ENCODE results near the gene BIN1.

The BIN1 gene

DNA sequence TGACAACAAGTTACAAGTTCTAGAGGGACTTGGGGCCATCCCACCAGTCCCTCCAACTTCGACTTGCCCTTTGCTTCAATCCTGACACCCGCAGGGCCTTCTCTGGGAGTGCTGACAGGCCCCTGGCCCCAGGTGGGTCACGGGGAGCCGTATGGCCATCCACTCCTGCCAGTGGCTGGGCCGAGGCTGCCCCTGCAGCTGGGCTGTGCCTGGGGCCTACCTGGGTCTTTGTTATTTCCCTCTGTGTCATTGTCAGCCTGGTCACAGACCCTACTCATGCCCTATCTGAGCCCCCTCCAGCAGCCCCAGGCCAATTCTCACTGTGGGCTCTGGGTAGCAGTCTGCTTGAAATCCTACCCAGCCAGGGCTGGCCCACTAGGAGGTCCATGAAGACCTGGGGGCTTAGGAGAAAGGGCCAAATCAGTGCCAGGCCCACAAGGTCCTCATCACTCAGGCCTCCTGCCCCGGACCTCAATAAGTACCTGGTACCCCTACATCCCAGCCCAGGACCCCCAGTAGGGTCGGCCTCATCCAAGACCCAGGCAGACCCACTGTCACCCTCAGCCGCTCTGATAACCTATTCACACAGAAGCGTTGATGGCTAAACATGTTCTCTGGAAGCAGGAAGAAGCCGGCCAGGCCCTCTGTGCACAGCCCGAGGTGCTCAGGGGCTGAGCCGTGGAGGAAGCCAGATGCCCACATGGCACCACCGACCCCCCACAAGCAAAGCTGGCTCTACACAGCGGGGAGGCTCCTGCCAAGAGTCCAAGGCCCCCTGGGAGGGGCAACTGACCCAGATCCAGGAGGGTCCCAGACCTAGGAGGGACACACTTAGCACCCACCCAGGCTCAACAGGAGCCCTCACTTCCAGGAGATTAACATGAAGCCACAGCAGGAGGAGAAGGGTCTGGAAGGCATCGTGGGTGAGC is 57.7 kb downstream of the BIN1 start:
- no peak overlapping the region for H4K12ac ChIP-seq (ENCODE audit: low read depth, low read length)
- peaks cover 4% of the 10 kb centered on the region for H3K9me3 ChIP-seq (ENCODE audit: insufficient read depth, low read depth, low read length)
- no peak overlapping the region for H4K8ac ChIP-seq (ENCODE audit: low read depth, low read length)
- H4K91ac ChIP-seq (ENCODE audit: low read depth, low read length) = no peak overlapping the region
- no peaks in the 10 kb centered on the region for H3K79me2 ChIP-seq (ENCODE audit: control insufficient read depth, insufficient read depth, low read length, poor library complexity)
- no peaks in the 10 kb centered on the region for H3K79me1 ChIP-seq (ENCODE audit: low read length)
- no peaks in the 10 kb centered on the region for H3K27me3 ChIP-seq (ENCODE audit: insufficient read depth, low read length)
- H3K36me3 ChIP-seq (ENCODE audit: control insufficient read depth in 1 of 2, insufficient read depth in 2 of 2, low read length in 2 of 2) = no peaks in the 10 kb centered on the region
- no peak overlapping the region for H3K14ac ChIP-seq (ENCODE audit: low read length)
- H3K23ac ChIP-seq (ENCODE audit: low read length) = no peak overlapping the region
- no peak overlapping the region for H3K18ac ChIP-seq (ENCODE audit: low read length)
- H2BK120ac ChIP-seq (ENCODE audit: insufficient read depth, low read length, poor library complexity) = no peak overlapping the region
- WGBS (ENCODE audit: extremely low coverage, insufficient coverage, insufficient read length) = no CpG with 5 or more reads among the region's 15 CpGs
- no peak overlapping the region for H3K4ac ChIP-seq (ENCODE audit: low read depth, low read length)
- no peaks in the 10 kb centered on the region for H3K4me1 ChIP-seq (ENCODE audit: control insufficient read depth in 1 of 2, insufficient read depth in 2 of 2, low read length in 2 of 2)
- DNase-seq = no peak
- H3K27ac ChIP-seq (ENCODE audit: low read depth, low read length) = no peak overlapping the region
- no peak overlapping the region for H3K4me3 ChIP-seq (ENCODE audit: low read depth, low read length)
- no peak overlapping the region for H3K9ac ChIP-seq (ENCODE audit: low read length)
- H2AK5ac ChIP-seq (ENCODE audit: low read length) = no peak overlapping the region
- no peak overlapping the region for H2BK5ac ChIP-seq (ENCODE audit: low read depth, low read length, poor library complexity)
- no peak overlapping the region for H2BK12ac ChIP-seq (ENCODE audit: low read length)
- no peak overlapping the region for H3K4me2 ChIP-seq (ENCODE audit: low read length)
- H2AFZ ChIP-seq (ENCODE audit: insufficient read depth, low read length, poor library complexity) = no peak overlapping the region

DNA sequence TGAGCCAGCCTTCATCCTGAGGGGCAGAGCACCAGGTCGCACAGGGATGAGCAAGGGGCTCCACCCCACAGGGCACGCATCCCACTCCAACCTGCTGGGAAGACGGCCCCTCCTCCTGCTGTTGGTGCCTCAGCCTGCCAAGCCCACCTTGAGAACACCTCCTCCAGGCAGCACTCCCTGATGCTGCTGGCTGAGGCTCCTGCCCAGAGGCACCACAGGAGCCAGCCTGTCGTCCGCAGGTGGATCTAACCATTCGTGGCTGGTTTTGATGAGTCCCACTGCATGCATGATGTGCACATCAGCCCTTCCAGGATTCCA is 58.4 kb downstream of the BIN1 start:
- H2AFZ ChIP-seq (ENCODE audit: insufficient read depth, low read length, poor library complexity) = no peak overlapping the region
- DNase-seq = no peak
- H3K36me3 ChIP-seq (ENCODE audit: control insufficient read depth in 1 of 2, insufficient read depth in 2 of 2, low read length in 2 of 2) = no peaks in the 10 kb centered on the region
- no CpG with 5 or more reads among the region's 6 CpGs for WGBS (ENCODE audit: extremely low coverage, insufficient coverage, insufficient read length)
- no peaks in the 10 kb centered on the region for H3K79me2 ChIP-seq (ENCODE audit: control insufficient read depth, insufficient read depth, low read length, poor library complexity)
- no peak overlapping the region for H2BK12ac ChIP-seq (ENCODE audit: low read length)
- no peak overlapping the region for H4K12ac ChIP-seq (ENCODE audit: low read depth, low read length)
- no peak overlapping the region for H3K4me3 ChIP-seq (ENCODE audit: low read depth, low read length)
- no peak overlapping the region for H2AK5ac ChIP-seq (ENCODE audit: low read length)
- H2BK120ac ChIP-seq (ENCODE audit: insufficient read depth, low read length, poor library complexity) = no peak overlapping the region
- H4K91ac ChIP-seq (ENCODE audit: low read depth, low read length) = no peak overlapping the region
- H2BK5ac ChIP-seq (ENCODE audit: low read depth, low read length, poor library complexity) = no peak overlapping the region
- peaks cover 7% of the 10 kb centered on the region for H3K9me3 ChIP-seq (ENCODE audit: insufficient read depth, low read depth, low read length)
- H3K4me1 ChIP-seq (ENCODE audit: control insufficient read depth in 1 of 2, insufficient read depth in 2 of 2, low read length in 2 of 2) = peaks cover 2% of the 10 kb centered on the region in 2 experiments
- no peak overlapping the region for H3K27ac ChIP-seq (ENCODE audit: low read depth, low read length)
- H3K4me2 ChIP-seq (ENCODE audit: low read length) = no peak overlapping the region
- H3K9ac ChIP-seq (ENCODE audit: low read length) = no peak overlapping the region
- no peak overlapping the region for H3K4ac ChIP-seq (ENCODE audit: low read depth, low read length)
- H4K8ac ChIP-seq (ENCODE audit: low read depth, low read length) = no peak overlapping the region
- H3K14ac ChIP-seq (ENCODE audit: low read length) = no peak overlapping the region
- H3K18ac ChIP-seq (ENCODE audit: low read length) = no peak overlapping the region
- H3K79me1 ChIP-seq (ENCODE audit: low read length) = no peaks in the 10 kb centered on the region
- H3K27me3 ChIP-seq (ENCODE audit: insufficient read depth, low read length) = no peaks in the 10 kb centered on the region
- no peak overlapping the region for H3K23ac ChIP-seq (ENCODE audit: low read length)

DNA sequence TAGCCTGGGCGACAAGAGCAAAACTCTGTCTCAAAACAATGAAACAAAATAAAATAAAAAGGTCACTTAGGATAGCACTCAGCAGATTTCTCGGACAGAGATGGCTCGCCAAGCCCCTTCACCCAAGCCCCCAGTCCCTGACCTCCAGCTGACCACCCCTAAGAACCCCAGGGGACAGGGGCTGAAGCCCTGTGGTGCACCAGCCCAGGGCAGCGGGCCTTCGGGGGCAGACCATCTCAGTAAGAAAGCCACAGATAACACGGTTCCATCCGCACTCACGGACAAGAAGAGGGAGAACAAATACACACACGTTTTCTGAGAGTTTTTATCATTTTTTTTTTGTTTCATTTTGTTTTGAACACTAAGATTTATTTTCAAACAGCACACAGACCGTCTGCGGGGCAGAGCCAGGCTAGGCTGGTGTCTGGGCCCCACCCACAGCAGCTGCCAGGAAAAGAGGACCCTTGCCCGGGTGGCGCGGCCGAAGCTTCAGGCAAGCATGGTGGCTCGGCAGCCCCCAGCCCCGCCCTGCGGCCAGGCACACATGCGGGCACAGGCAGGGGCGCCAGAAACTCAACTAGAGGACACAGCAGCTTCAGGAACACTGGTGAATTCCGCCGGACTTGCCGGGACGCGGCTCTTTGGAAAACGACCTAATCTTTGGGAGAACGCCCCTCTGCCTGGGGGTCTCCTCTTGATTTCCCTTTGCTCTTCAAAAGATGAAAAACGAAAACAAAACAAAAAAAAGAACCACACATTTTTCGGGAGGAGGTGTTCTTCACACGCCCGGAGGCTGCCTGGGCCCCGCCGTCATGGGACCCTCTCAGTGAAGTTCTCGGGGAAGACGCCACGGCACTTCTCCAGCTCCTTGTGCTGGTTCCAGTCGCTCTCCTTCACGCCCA is 59.0 kb downstream of the BIN1 start:
- Histone ChIP-seq H3K23ac (ENCODE audit: low read length) (no peak overlapping the region), H3K9me3 (ENCODE audit: insufficient read depth, low read depth, low read length) (peaks cover 7% of the 10 kb centered on the region), H3K4me1 (ENCODE audit: control insufficient read depth in 1 of 2, insufficient read depth in 2 of 2, low read length in 2 of 2) (peaks cover 6 to 7% of the 10 kb centered on the region in 2 experiments), H3K79me1 (ENCODE audit: low read length) (no peaks in the 10 kb centered on the region), H3K18ac (ENCODE audit: low read length) (no peak overlapping the region), H4K8ac (ENCODE audit: low read depth, low read length) (no peak overlapping the region), H3K14ac (ENCODE audit: low read length) (no peak overlapping the region), H3K27me3 (ENCODE audit: insufficient read depth, low read length) (no peaks in the 10 kb centered on the region), H3K79me2 (ENCODE audit: control insufficient read depth, insufficient read depth, low read length, poor library complexity) (no peaks in the 10 kb centered on the region), H2BK12ac (ENCODE audit: low read length) (no peak overlapping the region), H2BK5ac (ENCODE audit: low read depth, low read length, poor library complexity) (no peak overlapping the region), H3K4ac (ENCODE audit: low read depth, low read length) (no peak overlapping the region), H3K4me3 (ENCODE audit: low read depth, low read length) (no peak overlapping the region), H3K9ac (ENCODE audit: low read length) (no peak overlapping the region), H4K91ac (ENCODE audit: low read depth, low read length) (no peak overlapping the region), H2AK5ac (ENCODE audit: low read length) (no peak overlapping the region), H4K12ac (ENCODE audit: low read depth, low read length) (no peak overlapping the region), H2BK120ac (ENCODE audit: insufficient read depth, low read length, poor library complexity) (no peak overlapping the region), H3K4me2 (ENCODE audit: low read length) (no peak overlapping the region), H2AFZ (ENCODE audit: insufficient read depth, low read length, poor library complexity) (no peak overlapping the region), H3K27ac (ENCODE audit: low read depth, low read length) (no peak overlapping the region), H3K36me3 (ENCODE audit: control insufficient read depth in 1 of 2, insufficient read depth in 2 of 2, low read length in 2 of 2) (no peaks in the 10 kb centered on the region)
- WGBS (ENCODE audit: extremely low coverage, insufficient coverage, insufficient read length) = no CpG with 5 or more reads among the region's 38 CpGs
- no peak for DNase-seq

DNA sequence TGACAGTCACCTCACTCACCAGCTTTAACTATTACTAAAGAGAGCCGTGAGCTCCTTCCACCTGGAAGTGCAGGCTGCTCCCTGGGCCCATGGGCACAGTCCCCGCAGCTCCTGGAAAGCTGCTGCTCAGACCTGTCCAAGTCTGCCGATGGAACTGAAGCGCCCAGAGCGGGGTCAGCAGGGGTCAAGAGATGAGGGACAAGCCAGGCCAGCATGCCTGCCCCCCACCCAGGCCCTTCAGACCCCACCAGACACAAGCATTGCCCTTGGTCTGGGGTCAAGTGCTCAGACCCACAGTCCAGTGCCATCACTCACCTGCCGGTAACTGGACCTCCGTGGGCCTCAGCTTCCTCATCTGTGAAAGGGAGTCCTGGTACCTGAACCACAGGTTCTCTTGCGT is 59.9 kb downstream of the BIN1 start:
- Histone ChIP-seq H4K12ac (ENCODE audit: low read depth, low read length) (no peak overlapping the region), H3K79me2 (ENCODE audit: control insufficient read depth, insufficient read depth, low read length, poor library complexity) (no peaks in the 10 kb centered on the region), H3K36me3 (ENCODE audit: control insufficient read depth in 1 of 2, insufficient read depth in 2 of 2, low read length in 2 of 2) (no peaks in the 10 kb centered on the region), H3K79me1 (ENCODE audit: low read length) (no peaks in the 10 kb centered on the region), H2AK5ac (ENCODE audit: low read length) (no peak overlapping the region), H3K4me1 (ENCODE audit: control insufficient read depth in 1 of 2, insufficient read depth in 2 of 2, low read length in 2 of 2) (peaks cover 6 to 7% of the 10 kb centered on the region in 2 experiments), H3K27ac (ENCODE audit: low read depth, low read length) (no peak overlapping the region), H3K27me3 (ENCODE audit: insufficient read depth, low read length) (no peaks in the 10 kb centered on the region), H4K91ac (ENCODE audit: low read depth, low read length) (no peak overlapping the region), H3K4ac (ENCODE audit: low read depth, low read length) (no peak overlapping the region), H3K18ac (ENCODE audit: low read length) (no peak overlapping the region), H4K8ac (ENCODE audit: low read depth, low read length) (no peak overlapping the region), H3K23ac (ENCODE audit: low read length) (no peak overlapping the region), H3K9me3 (ENCODE audit: insufficient read depth, low read depth, low read length) (peaks cover 7% of the 10 kb centered on the region), H3K4me2 (ENCODE audit: low read length) (no peak overlapping the region), H3K14ac (ENCODE audit: low read length) (no peak overlapping the region), H3K4me3 (ENCODE audit: low read depth, low read length) (no peak overlapping the region), H2BK12ac (ENCODE audit: low read length) (no peak overlapping the region), H2AFZ (ENCODE audit: insufficient read depth, low read length, poor library complexity) (no peak overlapping the region), H3K9ac (ENCODE audit: low read length) (no peak overlapping the region), H2BK120ac (ENCODE audit: insufficient read depth, low read length, poor library complexity) (no peak overlapping the region), H2BK5ac (ENCODE audit: low read depth, low read length, poor library complexity) (no peak overlapping the region)
- no CpG with 5 or more reads among the region's 8 CpGs for WGBS (ENCODE audit: extremely low coverage, insufficient coverage, insufficient read length)
- DNase-seq = no peak
